Activated CD8-positive, alpha-beta memory T cell treated with anti-CD3 and anti-CD28 coated beads, Interleukin-2, amount 50 U/mL, for 24 hours (primary cell): Measurements from ENCODE around the gene ZNF317.
"Not testable (repeated sequence)": the region's sequence is repeated elsewhere in the genome, so short reads cannot be mapped to it uniquely, and the experiment has no call there.

Experiments
- DNase-seq: peaks from one replicate; pipeline ENCODE4 v3.0.0-alpha.2; 2020; ENCODE audit errors: extremely low read depth

Gene ZNF317

DNA sequence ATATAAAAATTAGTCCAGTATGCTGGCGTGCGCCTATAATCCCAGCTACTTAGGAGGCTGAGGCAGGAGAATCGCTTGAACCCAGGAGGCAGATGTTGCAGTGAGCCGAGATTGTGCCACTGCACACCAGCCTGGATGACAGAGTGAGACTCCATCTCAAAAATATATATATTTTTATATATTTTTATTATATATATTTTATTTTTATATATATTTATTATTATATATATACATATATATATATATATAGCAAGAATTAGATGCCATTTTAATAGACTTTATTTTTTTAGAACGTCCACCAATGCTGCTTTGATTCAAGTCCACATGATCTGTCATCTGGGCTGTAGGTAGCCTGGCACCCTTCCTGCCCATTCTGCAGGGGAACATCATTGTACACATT lies 35.1 kb downstream of the ZNF317 start:
- no peak for DNase-seq

GRCh38 chr19:9178901-9179300 lies 38.7 kb downstream of the ZNF317 start, which contains the start of gene OR7D2:
Gene OR7D2 (plus strand): TSS chr19:9178979. CDS start chr19:9185782, 6,803 bp downstream.
- no peak for DNase-seq

DNA sequence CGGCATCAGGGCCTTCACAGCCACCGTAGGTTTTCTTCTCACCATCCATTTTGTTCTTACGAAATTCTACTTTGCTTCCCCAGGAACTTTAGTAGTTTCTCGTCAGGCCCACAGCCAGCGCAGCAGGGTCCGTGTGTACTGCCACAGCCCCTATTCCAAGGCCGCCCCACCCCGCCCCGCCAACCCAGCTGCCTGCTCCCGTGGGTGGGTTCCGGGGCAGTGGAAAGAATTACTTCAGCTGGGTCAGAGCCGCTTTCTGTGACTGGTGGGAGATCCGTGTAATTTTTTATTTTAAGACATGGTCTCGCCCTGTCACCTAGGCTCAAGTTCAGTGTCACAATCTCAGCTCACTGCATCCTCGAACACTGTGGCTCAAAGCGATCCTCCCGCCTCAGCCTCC lies 42.8 kb downstream of the ZNF317 start:
- DNase-seq: no peak

GRCh38 chr19:9187191-9187590 lies 47.0 kb downstream of the ZNF317 start:
- no peak for DNase-seq

- DNase-seq: no peak
These were observed 49.3 kb downstream of the ZNF317 start for GRCh38 chr19:9189535-9189934.

DNA sequence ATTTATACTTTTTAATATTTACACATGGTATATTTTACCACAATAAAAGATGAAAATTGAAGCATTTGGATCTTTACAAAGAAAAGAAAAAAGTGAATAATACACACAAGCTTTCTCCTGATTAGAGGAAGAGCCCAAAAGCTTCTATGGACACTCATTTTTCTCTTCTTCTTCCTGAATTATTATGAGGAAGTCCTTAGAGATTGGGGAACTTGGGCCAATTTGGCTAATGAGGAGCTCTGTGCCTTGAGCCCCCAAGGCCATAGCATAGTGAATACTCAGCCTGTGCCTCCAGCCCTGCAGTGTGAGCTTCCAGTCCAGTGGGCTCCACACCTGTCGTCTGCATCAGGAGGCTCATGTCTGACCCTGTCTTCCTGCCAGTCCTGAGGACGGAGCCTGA lies 57.8 kb downstream of the ZNF317 start:
- DNase-seq: not testable (repeated sequence)

DNA sequence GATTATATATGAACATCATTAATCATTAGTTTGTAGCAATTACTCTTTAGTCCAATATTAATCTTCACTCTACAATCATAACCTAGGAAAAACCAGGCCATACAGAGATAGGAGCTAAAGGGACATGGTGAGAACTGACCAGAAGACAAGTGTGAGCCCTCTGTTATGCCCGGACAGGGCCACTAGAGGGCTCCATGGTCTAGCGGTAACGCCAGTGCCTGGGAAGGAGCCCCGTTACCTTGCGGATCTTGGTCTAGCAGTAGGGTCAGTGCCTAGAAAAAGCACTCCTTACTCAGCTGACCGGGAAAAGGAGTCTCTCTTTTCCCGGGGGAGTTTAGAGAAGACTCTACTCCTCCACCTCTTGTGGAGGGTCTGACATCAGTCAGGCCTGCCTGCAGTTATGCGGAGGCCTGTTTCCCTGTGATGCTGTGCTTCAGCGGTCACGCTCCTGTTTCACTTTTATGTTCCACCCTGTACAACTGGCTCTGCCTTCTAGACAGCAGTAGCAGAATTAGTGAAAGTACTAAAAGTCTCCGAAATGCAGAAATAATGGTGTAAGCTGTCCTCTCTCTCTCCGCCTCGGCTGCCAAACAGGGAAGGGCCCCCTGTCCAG lies 65.4 kb downstream of the ZNF317 start:
- DNase-seq: peak; percentile 10
